HG03460 (cell line): Measurements from ENCODE around the gene ID2.

Experiments used
- ATAC-seq: cut with Tn5 transposase; IDR thresholded peaks from one replicate; pipeline ENCODE4 v1.9.1; 2021; ENCODE audit not compliant: unreplicated experiment

ID2 gene

GRCh38 chr2:8682719-8683667, 1.1 kb downstream of the ID2 start:
- no peak for ATAC-seq

- ATAC-seq = no peak
Observed at GRCh38 chr2:8684540-8684877, 2.7 kb downstream of the ID2 start.

DNA sequence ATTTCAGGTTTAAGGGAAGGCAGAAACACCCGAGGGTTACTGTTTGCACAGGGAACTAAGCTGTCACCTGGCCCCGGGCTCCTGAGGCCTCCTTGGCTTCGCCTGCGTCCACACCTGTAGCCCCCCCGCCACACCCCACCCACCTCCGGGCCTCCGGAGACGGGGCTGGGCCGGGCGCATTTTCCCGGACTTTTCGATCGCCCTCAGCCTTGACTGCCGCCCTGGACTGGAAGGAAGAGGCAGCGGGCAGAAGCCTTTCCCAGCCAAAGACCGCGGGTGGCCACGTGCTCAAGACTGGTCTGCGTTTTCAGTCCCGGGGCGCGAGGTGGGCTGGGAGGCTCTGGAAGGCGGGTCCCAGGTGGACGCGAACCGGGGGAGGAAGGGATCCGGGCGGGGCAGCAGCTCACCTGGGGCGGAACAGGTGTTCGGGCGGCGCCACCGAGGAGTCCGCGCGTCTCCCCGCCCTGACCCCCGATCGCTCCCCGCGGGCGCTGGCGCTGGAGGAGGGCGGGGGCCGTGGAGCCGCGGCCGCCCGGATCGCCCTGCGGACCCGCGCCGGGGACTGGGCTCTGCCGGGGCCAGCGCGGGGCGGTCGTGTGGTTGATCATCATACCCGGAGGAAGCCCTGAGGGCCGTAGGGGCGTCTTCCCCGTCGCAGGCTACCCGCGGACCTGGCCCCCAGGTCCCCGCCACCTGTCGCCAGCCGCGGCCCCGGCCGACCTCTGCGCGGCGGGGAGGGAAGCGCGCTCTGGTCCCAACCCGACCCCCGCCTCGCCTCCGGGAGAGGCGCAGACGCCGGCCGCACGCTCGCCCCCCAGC, 3.2 kb downstream of the ID2 start:
- ATAC-seq = no peak

DNA sequence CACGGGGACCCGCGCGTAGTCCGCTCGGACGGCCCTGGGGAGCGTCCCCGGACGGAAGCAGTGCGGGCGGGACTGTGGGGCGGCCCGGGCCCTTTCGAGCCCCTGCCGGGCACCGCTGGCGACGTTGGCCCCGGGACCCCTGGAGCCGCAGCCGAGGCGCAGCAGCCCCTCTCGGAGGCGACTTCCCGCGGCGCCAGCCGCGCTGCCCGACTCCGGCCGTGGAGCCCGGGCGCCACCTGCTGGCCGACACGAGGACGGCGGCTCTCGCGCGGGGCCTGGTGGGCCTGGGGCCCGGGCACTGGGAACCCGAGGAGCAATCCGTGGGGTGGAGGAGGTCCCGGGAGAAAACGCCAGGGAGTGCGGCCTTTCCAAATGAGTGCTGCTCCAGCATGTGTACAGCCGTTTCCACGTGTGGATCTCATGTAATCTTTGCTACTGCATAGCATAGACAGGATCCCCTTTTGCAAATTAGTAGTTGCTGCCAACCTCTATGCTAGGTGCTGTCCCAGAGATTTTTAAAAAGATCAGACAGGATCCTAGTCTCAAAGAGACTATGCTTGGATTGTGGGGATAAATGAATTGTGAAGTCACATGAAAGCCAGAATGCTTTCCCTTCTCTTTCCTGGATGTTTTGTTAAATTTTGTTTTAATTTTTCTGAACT, 4.0 kb downstream of the ID2 start:
- ATAC-seq = no peak

DNA sequence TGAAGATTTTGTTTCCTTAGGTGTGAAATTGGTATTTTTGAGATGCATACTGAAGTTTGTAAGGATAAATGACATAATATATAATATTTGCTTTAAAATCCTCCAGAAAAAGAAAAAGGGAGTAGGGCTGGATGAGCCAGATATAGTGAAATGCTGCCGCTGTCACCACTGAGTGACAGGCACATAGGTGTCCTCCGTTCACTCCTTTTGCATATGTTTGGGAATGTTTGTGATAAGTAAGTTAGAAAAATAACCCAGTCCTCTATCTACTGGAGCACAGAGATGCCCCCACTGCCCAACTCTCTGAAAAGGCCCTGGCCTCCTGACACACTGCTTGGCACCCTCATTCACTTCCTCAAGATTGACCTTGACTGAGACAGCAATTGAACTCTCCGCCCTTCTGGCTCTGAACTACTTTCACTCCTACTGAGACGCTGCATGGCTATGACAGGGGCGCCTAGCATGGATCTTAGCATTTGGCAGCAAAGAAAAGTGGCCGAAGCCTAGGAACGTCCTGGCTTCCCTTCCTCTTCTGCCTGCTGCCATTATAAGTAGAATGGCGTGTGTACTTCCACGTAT, 10.1 kb downstream of the ID2 start:
- ATAC-seq = no peak

DNA sequence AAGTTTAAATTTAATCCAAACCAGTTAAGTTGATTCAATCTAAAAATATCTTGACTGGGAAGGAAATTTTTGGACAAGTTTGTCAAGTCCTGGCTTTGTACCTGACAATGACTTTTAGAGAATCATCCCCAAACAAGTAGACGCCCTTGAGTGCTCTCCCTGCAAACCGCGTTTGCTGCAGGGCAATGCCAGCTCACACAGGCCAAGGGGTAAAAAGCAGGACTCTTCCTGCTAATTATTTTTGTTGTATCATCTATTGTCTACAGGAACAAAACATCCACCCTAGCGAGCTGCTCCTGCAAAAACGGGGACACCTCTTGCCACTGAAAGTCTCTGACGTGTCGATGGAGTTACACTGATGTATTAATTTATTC, 10.9 kb downstream of the ID2 start:
- no peak for ATAC-seq

GRCh38 chr2:8693157-8693821, 11.4 kb downstream of the ID2 start:
- no peak for ATAC-seq

GRCh38 chr2:8694737-8695136, 12.9 kb downstream of the ID2 start:
- no peak for ATAC-seq

DNA sequence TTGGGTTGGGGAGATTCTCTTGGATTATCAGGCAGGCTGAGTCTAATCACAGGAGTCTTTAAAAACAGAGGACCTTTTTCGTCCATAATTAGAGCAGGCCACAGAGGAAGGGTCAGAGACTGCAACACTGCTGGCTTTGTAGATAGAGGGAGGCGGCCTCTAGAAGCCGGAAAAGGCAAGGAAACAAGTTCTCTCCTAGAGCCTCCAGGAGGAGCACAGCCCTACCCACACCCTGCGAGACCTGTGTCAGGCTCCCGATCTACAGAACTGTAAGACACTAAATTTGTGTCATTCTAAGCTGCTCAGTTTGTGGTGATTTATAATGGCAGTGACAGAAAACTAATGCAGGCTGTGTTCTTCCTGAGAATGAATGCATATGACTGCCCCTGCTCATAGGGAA, 15.3 kb downstream of the ID2 start:
- ATAC-seq = no peak

- ATAC-seq = no peak
Observed at GRCh38 chr2:8699839-8700238, 18.0 kb downstream of the ID2 start.

- no peak for ATAC-seq
Observed at GRCh38 chr2:8701681-8702379, 20.0 kb downstream of the ID2 start.

GRCh38 chr2:8704906-8705305, 23.1 kb downstream of the ID2 start:
- ATAC-seq = no peak

GRCh38 chr2:8709611-8710010, 27.8 kb downstream of the ID2 start:
- ATAC-seq = no peak

DNA sequence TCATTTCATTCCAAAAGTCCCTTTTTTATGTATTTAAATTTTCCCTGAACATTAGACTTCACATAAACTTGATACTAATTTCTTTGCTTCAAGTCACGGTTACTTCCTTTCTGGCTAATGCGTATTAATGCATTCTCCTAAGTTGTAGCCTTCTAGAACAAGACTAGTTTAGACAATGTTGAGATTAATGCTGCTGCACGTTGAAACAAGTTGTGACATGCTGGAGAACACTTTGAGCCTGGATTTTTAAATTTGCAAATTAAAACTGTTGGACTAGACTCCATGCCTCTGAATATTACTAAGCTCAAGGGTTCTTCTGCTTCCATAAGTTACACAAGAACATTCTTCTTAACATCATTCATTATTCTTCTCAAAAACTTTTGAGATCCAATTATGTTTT, 29.1 kb downstream of the ID2 start:
- no peak for ATAC-seq

DNA sequence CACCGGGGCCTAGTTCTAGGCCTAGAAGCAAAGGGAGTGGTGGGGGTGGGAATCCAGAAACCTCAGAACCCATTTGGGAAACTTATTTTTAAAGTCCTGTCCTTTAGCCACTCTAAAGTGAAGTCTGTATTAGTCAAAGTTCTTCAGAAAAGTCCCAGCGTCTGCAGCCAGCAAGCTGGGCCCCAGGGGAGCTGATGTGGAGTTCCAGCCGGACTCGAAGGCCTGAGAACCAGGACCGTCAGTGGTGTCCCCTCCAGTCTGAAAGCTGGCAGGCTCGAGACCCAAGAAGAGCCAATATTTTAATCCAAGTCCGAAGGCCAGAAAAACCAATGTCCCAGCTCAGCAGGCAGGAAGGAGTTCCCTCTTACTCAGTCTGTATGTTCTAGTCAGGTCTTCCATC, 32.4 kb downstream of the ID2 start:
- ATAC-seq = no peak

DNA sequence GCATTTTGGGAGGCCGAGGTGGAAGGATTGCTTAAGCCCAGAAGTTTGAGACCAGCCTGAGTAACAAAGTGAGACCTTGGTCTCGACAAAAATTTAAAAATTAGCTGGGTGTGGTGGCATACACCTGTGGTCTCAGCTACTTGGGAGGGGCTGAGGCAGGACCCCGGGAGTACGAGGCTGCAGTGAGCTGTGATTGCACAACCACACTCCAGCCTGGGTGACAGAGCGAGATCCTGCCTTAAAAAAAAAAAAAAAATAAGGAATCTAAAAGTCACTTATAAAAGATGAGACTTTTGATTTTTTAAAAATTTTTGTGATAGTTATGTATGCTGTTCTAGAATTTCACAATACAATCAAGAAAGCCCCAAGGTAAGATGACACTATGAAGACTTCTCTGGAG, 33.1 kb downstream of the ID2 start:
- no peak for ATAC-seq

DNA sequence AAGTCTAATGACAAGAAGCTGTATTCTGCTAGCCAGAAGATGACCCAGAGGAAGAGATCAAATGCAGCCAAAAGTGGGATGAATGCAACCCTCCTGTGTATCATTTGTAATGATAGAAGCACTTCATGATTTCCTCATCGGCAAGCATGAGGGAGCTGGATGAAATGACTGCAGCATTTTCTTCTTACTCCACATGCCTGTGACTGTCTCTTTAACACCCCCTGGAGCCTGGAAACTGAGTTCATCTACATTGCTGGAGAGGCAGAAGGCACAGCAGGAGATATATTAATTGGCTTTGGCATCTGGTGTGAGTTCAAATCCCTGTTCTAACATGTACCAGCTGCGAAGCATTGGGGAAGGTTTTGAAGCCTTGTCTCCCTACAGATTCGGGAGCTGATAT, 37.7 kb downstream of the ID2 start:
- ATAC-seq = no peak

DNA sequence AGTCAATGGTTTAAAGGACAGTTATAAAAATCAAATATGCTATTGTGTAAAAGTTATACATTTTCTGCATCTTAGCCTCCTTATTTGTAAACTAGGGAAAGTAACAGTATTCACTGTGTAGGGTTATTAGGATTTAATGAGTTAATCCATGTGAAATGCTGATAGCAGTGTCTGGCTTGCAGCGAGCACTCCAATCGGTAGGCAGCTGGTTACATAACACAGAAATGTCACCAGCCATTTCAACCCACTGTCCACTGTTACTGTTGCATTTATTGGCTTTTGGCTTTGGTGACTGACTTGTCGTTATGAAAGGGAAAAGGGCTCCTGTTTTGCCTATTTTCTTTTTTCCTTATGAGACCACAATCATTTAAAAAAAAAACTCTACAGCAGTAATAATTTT, 38.9 kb downstream of the ID2 start:
- ATAC-seq = no peak

GRCh38 chr2:8721410-8721809, 39.6 kb downstream of the ID2 start:
- no peak for ATAC-seq

GRCh38 chr2:8722986-8723385, 41.1 kb downstream of the ID2 start:
- ATAC-seq = no peak
